Liver (tissue), 9 donors: ENCODE results near the gene PALB2. TPM values are rescaled to one million over a fixed set of nuclear protein-coding genes. Genes with fewer than 3 reads are reported as not detected.

Experiments
- DNase-seq: peaks from one replicate; pipeline ENCODE4 v3.0.0-alpha.2; 2017; ENCODE audit warnings: low spot score
- H3K27ac ChIP-seq, 2 donors: one replicate each; pipeline ENCODE4 v1.7.0; 2013; ENCODE audit warnings: inconsistent platforms in 2 of 2, low read length in 2 of 2, control low read depth in 1 of 2, low read depth in 1 of 2, mild to moderate bottlenecking in 1 of 2
- H3K27me3 ChIP-seq, 4 donors: one replicate each; pipeline versions ENCODE4 v1.6.1 to v1.7.0; 2013; ENCODE audit warnings: low read length in 3 of 4, inconsistent platforms in 1 of 4, mild to moderate bottlenecking in 1 of 4, moderate library complexity in 1 of 4; ENCODE audit not compliant: control insufficient read depth in 4 of 4, insufficient read depth in 4 of 4
- H3K36me3 ChIP-seq, 4 donors: one replicate each; pipeline versions ENCODE4 v1.6.1 to v1.7.0; 2013; ENCODE audit warnings: low read length in 3 of 4, mild to moderate bottlenecking in 3 of 4, low read depth in 1 of 4, moderate library complexity in 1 of 4; ENCODE audit not compliant: control insufficient read depth in 4 of 4, insufficient read depth in 3 of 4
- H3K4me1 ChIP-seq, 4 donors: one replicate each; pipeline versions ENCODE4 v1.6.1 to v1.7.0; 2013; ENCODE audit warnings: low read length in 3 of 4, mild to moderate bottlenecking in 3 of 4, moderate library complexity in 1 of 4; ENCODE audit not compliant: control insufficient read depth in 4 of 4, insufficient read depth in 4 of 4
- H3K4me3 ChIP-seq, 3 donors: one replicate each; pipeline versions ENCODE4 v1.6.1 to v1.7.0; 2013; ENCODE audit warnings: low read length in 3 of 3, control low read depth in 1 of 3, low read depth in 1 of 3, mild to moderate bottlenecking in 1 of 3
- H3K9ac ChIP-seq, 2 donors: one replicate each; pipeline ENCODE4 v1.7.0; 2013; ENCODE audit warnings: low read length in 2 of 2, mild to moderate bottlenecking in 2 of 2, moderate library complexity in 2 of 2, control low read depth in 1 of 2, low read depth in 1 of 2
- H3K9me3 ChIP-seq, 4 donors: one replicate each; pipeline versions ENCODE4 v1.6.1 to v1.7.0; 2013; ENCODE audit warnings: low read length in 3 of 4; ENCODE audit not compliant: control insufficient read depth in 4 of 4
- ATF3 ChIP-seq: IDR thresholded peaks from 2 replicates; pipeline ENCODE4 v1.6.1; 2016; ENCODE audit warnings: antibody characterized with exemption
- CTCF ChIP-seq: fragments of 150-350 bp; IDR thresholded peaks from 2 replicates; pipeline ENCODE4 v1.5.1; 2017; ENCODE audit warnings: improper control_type of control experiment, low read depth, low read length; ENCODE audit not compliant: missing input control
- EGR1 ChIP-seq, 2 donors: IDR thresholded peaks; 2 replicates each; pipeline ENCODE4 v1.6.1; 2016 to 2018; ENCODE audit warnings: antibody characterized with exemption in 2 of 2, low read depth in 2 of 2
- FOXA1 ChIP-seq: IDR thresholded peaks from 2 replicates; pipeline ENCODE4 v1.6.1; 2016; ENCODE audit warnings: antibody characterized with exemption
- FOXA2 ChIP-seq: IDR thresholded peaks from 2 replicates; pipeline ENCODE4 v1.6.1; 2016; ENCODE audit warnings: antibody characterized with exemption
- GABPA ChIP-seq, 2 donors: IDR thresholded peaks in 1 of 2; conservative IDR thresholded peaks in 1 of 2; 2 replicates each; pipeline ENCODE4 v1.6.1; 2016; ENCODE audit warnings: antibody characterized with exemption in 2 of 2, mild to moderate bottlenecking in 1 of 2, moderate library complexity in 1 of 2
- HNF4A ChIP-seq, 2 donors: conservative IDR thresholded peaks; 2 replicates each; pipeline ENCODE4 v1.6.1; 2016; ENCODE audit warnings: antibody characterized with exemption in 2 of 2, mild to moderate bottlenecking in 2 of 2
- HNF4G ChIP-seq: IDR thresholded peaks from 2 replicates; pipeline ENCODE4 v1.6.1; 2016; ENCODE audit warnings: antibody characterized with exemption
- MAX ChIP-seq: IDR thresholded peaks from 2 replicates; pipeline ENCODE4 v1.6.1; 2016; ENCODE audit warnings: antibody characterized with exemption
- NR2F2 ChIP-seq: IDR thresholded peaks from 2 replicates; pipeline ENCODE4 v1.6.1; 2016; ENCODE audit warnings: antibody characterized with exemption
- REST ChIP-seq: IDR thresholded peaks from 2 replicates; pipeline ENCODE4 v1.6.1; 2016; ENCODE audit warnings: antibody characterized with exemption, mild to moderate bottlenecking
- RXRA ChIP-seq, 2 donors: IDR thresholded peaks; 2 replicates each; pipeline ENCODE4 v1.6.1; 2017 to 2018; ENCODE audit warnings: antibody characterized with exemption in 2 of 2, mild to moderate bottlenecking in 1 of 2
- SP1 ChIP-seq: IDR thresholded peaks from 2 replicates; pipeline ENCODE4 v1.6.1; 2018; ENCODE audit warnings: antibody characterized with exemption, mild to moderate bottlenecking
- TAF1 ChIP-seq: conservative IDR thresholded peaks from 2 replicates; pipeline ENCODE4 v1.6.1; 2016; ENCODE audit warnings: antibody characterized with exemption, mild to moderate bottlenecking
- YY1 ChIP-seq: IDR thresholded peaks from 2 replicates; pipeline ENCODE4 v1.6.1; 2016; ENCODE audit warnings: antibody characterized with exemption, mild to moderate bottlenecking
- ZBTB33 ChIP-seq: IDR thresholded peaks from 2 replicates; pipeline ENCODE4 v1.6.1; 2016; ENCODE audit warnings: antibody characterized with exemption
- WGBS: extraction: QIAGEN DNeasy Blood & Tissue Kit; methylation state at CpG from one replicate; pipeline ENCODE4 v1.1.7; 2013; 5-methylcytosine and 5-hydroxymethylcytosine counted together
- polyA plus RNA-seq, 2 donors: library from polyadenylated mRNA; stranded (reverse) in 1 of 2; unstranded in 1 of 2; fragments of 200-250 nt in 1 of 2; fragments of >200 nt in 1 of 2; fragmentation: Nextera tagmentation in 1 of 2; extraction: Ambion mirVana in 1 of 2; gene quantifications; one replicate each; pipeline versions ENCODE4 v1.2.1 to v1.2.3, GENCODE V29; 2013 to 2015
- total RNA-seq, 2 donors: library from RNA; depleted of rRNA; stranded (reverse); fragments of >200 nt; gene quantifications; one replicate each; pipeline ENCODE4 v1.2.3, GENCODE V29; 2014
- donor health status: healthy.
- donor health status: healthy.
- donor health status: healthy.
- donor health status: healthy.
- donor health status: healthy.

The PALB2 gene
- total and polyA plus RNA-seq, 4 donors = 4.1 to 7.6 (median 4.7) TPM

- Histone ChIP-seq H3K9ac (no peak overlapping the region), H3K4me3 (no peak overlapping the region), H3K9me3 (no peaks in the 10 kb centered on the region), H3K27ac (no peak overlapping the region), H3K27me3 (no peaks in the 10 kb centered on the region), H3K4me1 (no peaks in the 10 kb centered on the region), H3K36me3 (peaks cover 17 to 88% (median 70%) of the 10 kb centered on the region in 4 donors)
- 96% methylated on average over 3 of the region's 3 CpGs for WGBS
- TF ChIP-seq HNF4G = no peak
- TF ChIP-seq ATF3 = no peak
- no peak for TF ChIP-seq FOXA2
- no peak for TF ChIP-seq ZBTB33
- no peak for TF ChIP-seq CTCF
- no peak for DNase-seq
These were observed 73.5 kb downstream of the PALB2 start for GRCh38 chr16:23567602-23568001.

- H3K9ac ChIP-seq = no peak overlapping the region
- 96% methylated on average over 8 of the region's 8 CpGs for WGBS
- no peaks in the 10 kb centered on the region for H3K9me3 ChIP-seq
- TF ChIP-seq YY1 = no peak
- no peaks in the 10 kb centered on the region for H3K4me1 ChIP-seq
- no peak for DNase-seq
- peaks cover 18 to 88% (median 71%) of the 10 kb centered on the region in 4 donors for H3K36me3 ChIP-seq
- H3K27me3 ChIP-seq = no peaks in the 10 kb centered on the region
- H3K27ac ChIP-seq = no peak overlapping the region
- H3K4me3 ChIP-seq = no peak overlapping the region
These were observed 74.4 kb downstream of the PALB2 start for GRCh38 chr16:23566724-23567123.

- no peak for DNase-seq
- Histone ChIP-seq H3K9ac (no peak overlapping the region), H3K4me1 (peaks cover 0 to 2% (median 0%) of the 10 kb centered on the region in 4 donors), H3K36me3 (peaks cover 21 to 79% (median 69%) of the 10 kb centered on the region in 4 donors), H3K27ac (no peak overlapping the region), H3K9me3 (no peaks in the 10 kb centered on the region), H3K4me3 (no peak overlapping the region), H3K27me3 (no peaks in the 10 kb centered on the region)
- 86% methylated on average over 9 of the region's 9 CpGs for WGBS
- TF ChIP-seq SP1 (no peak), MAX (no peak), FOXA2 (no peak), GABPA (IDR thresholded peaks at IDR 0.05 in 1 of 2, conservative IDR thresholded peaks at IDR 0.05 in 1 of 2) (no peak), HNF4G (no peak), NR2F2 (no peak), FOXA1 (no peak), HNF4A (conservative IDR thresholded peaks at IDR 0.05) (no peak), ZBTB33 (no peak), EGR1 (IDR thresholded peaks at IDR 0.05; ENCODE audit: low read depth in 2 of 2) (no peak), REST (no peak), RXRA (IDR thresholded peaks at IDR 0.05) (no peak), ATF3 (no peak), TAF1 (no peak), YY1 (no peak)
These were observed 76.3 kb downstream of the PALB2 start for GRCh38 chr16:23564575-23565363.
